Measurements from ENCODE around the gene RINT1.

Gene RINT1

DNA sequence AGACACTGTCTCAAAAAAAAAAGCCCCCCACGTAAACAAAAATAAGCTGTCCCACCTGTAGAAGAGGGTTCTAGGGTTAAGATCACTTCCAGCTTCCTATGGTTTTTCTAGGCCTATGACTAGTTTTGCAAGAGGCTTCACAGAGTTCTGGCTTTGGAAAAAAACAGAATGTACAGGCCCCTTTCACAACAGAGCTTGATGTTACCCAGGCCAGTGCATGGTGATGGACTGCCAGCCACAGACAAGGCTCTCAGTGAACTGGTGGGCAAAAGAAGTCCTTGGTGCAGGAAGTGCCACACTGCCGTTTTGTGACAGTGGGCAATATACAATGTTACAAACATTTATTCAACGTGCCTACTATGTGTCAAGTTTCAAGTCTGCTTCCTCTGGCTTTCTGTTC, 67.5 kb downstream of the RINT1 start:
- no peak for DNase-seq (ENCODE audit: low read depth)

GRCh38 chr7:105600720-105601550, 68.9 kb downstream of the RINT1 start:
- no peak for DNase-seq (ENCODE audit: low read depth)

DNA sequence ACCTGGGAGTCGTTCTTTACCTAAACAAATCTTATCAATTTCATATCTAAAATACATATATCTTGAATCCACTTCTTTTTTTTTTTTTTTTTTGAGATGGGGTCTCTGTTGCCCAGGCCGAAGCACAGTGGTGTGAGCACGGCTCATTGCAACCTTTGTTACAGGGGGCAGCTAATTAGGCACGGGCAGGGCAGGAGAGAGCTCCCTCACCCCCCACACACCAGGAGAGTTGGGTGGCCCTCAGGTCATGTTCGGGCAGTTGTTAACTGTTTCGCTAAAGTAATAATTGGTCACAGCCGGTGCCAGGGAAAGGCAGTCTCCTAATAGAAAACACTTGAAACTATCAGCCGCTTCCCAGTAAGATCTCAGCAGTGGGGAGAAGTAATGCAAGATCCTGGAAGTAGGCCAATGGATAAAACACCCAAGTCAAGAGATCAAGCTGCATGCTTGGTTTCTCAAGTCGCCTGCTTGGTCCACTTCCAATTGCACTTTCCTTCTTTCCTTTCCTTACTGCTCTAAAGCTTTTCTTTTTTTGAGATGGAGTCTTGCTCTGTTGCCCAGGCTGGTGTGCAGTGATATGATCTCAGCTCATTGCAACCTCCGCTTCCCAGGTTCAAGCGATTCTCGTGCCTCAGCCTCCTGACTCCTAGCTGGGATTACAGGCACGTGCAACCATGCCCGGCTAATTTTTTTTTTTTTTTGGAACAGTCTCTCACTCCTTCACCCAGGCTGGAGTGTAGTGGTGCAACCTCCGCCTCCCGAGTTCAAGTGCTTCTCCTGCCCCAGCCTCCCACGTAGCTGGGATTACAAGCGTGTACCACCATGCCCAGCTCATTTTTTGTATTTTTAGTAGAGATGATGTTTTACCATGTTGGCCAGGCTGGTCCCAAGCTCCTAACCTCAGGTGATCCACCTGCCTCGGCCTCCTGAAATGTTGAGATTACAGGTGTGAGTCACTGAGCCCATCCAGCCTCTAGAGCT, 70.6 kb downstream of the RINT1 start:
- no peak for DNase-seq (ENCODE audit: low read depth)

DNA sequence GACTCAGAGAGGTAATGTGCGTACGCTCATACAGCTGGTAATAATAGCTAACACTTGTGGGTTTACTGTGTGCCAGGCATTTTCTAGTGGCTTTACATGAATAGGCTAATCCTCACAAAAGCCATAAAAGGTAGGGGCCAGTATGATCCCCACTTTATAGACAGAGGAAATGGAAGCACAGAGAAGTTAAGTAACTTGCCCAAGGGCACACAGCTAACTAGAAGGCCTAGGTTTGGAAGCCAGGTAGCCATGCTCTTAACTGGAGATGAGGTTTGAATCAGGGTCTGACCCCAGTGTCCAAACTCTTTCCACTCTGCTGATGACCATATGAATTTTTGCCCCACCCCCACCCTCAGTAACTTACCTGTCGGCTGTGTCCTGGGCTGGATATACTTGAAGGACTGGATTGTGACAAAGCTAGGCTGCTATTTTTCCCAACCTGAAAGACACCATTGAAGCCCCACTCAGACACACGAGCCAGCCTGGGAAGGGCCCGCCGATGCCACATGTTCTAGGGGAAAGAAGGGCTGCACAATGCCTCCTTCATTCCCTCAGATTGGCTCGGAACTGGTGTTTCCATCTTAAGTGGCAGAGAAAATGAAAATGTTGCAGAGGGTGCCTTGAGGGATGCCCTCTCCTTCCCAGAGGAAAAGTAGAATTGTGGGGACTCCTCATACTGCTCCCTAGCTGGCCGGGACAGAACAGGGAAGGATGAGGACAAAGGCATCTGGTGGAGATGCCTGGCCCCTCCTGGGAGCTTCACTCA, 78.3 kb downstream of the RINT1 start:
- DNase-seq (ENCODE audit: low read depth), result no peak

- DNase-seq (ENCODE audit: low read depth), result no peak
Observed at GRCh38 chr7:105611856-105612775, 80.1 kb downstream of the RINT1 start.

DNA sequence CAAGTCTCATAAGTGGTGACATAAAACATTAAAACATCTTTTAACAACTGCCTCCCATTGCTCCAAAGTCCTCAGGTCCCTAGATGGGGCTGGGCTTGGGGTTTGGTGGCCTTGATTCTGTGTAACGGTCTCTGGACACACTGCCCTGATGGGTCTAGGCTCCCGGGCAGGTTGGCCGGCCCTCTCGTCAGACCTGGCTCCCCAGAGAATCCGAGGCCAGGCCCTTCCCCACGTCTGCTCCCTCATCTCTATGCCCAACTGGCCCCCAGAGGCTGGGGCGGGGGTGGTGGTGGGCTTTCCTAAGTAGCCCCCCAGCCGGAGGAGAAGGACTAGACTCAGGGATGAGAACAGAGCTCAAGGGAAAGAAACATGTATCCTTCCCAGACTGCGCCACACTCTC, 80.8 kb downstream of the RINT1 start:
- no peak for DNase-seq (ENCODE audit: low read depth)

DNA sequence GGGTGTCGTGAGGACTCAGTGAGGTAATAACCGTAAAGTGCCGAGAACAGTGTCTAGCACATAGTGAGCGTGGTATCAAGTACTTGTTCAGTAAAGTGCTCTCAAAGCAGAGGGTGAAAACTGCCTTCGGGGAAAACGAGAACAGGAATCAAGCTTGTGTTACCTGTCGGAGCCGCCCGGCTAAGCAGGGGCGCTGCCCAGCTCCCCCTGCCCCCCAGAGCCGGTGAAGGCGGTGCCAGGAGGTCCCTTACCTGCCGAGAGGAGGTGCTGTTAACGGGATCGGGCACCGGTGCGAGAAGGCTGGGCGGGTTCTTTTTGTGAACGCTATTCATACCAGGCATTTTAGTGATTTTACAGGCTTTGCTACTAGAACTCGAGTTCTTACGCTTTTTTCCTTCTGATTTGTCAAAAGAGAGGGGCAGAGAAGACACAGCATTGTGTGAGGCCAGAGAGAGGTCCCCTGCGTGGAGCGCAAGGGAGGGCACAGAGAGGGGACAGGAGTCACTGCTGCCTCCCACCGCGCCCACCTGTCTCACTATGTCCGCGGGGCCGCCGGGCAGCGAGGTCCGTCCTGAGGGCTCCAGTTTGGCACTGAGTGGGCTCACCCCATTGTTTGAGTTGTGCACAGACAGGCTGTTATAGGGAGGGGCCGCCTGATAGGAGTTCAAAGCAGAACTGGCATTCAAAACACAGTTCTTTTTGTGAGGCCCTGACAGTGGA, 81.8 kb downstream of the RINT1 start:
- no peak for DNase-seq (ENCODE audit: low read depth)

DNA sequence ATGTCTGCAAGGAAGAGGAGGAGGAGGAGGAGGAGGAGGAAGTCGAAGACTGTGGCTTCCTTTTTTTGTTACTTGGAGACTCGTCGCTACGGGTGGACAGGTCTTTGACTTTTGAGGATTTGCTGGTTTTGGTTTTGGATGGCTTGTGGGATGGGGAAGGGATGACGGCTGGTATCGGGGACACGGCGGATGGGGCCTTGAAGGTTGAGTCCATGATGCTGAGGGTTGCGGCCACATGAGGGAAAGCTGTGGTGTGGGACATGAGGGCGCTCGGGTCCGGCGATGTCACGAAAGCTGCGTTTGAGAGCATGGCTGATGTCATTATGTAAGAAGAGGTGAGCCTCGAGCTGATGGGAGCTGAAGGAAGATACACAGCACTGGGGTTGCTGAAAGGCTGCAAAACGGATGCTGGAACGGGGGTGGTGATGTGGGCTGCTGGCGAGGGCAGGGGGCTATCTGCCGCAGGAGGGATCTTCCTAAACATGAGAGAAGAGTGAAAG, 82.4 kb downstream of the RINT1 start:
- DNase-seq (ENCODE audit: low read depth), result no peak

Data from stimulated activated CD8-positive, alpha-beta memory T cell treated with anti-CD3 and anti-CD28 coated beads, Interleukin-7, amount 100 ng/mL, for 24 hours (primary cell).